ENCODE results near the gene AGMO.

- TF ChIP-seq CTCF (IDR thresholded peaks at IDR 0.05) (no peak), POLR2A (IDR thresholded peaks at IDR 0.05) (no peak)
Measured at GRCh38 chr7:15334536-15335263, 227.1 kb downstream of the AGMO start.
